BLaER1 (cell line): ENCODE data around the gene TLE4.
"Not testable (repeated sequence)": the region's sequence is repeated elsewhere in the genome, so short reads cannot be mapped to it uniquely, and the experiment has no call there.

ENCODE experiments used
- H3K27ac ChIP-seq: shearing (Covaris generic); formaldehyde crosslinking; 2 replicates; pipeline ENCODE4 v1.8.1; 2022
- H3K27me3 ChIP-seq: shearing (Covaris generic); formaldehyde crosslinking; 2 replicates; pipeline ENCODE4 v1.8.1; 2022
- H3K36me3 ChIP-seq: shearing (Covaris generic); formaldehyde crosslinking; 2 replicates; pipeline ENCODE4 v1.8.1; 2022
- H3K4me1 ChIP-seq: shearing (Covaris generic); formaldehyde crosslinking; 2 replicates; pipeline ENCODE4 v1.8.1; 2022
- H3K4me2 ChIP-seq: shearing (Covaris generic); formaldehyde crosslinking; 2 replicates; pipeline ENCODE4 v1.8.1; 2022
- H3K4me3 ChIP-seq: shearing (Covaris generic); formaldehyde crosslinking; 2 replicates; pipeline ENCODE4 v1.8.1; 2022
- H3K9ac ChIP-seq: shearing (Covaris generic); formaldehyde crosslinking; 2 replicates; pipeline ENCODE4 v1.8.1; 2022
- H3K9me3 ChIP-seq: shearing (Covaris generic); formaldehyde crosslinking; 2 replicates; pipeline ENCODE4 v1.8.1; 2022
- H4K20me1 ChIP-seq: shearing (Covaris generic); formaldehyde crosslinking; 2 replicates; pipeline ENCODE4 v1.8.1; 2022
- Cebpa-rat ChIP-seq: shearing (Covaris generic); IDR thresholded peaks from 2 replicates; pipeline ENCODE4 v1.8.1; 2022

Gene TLE4

DNA sequence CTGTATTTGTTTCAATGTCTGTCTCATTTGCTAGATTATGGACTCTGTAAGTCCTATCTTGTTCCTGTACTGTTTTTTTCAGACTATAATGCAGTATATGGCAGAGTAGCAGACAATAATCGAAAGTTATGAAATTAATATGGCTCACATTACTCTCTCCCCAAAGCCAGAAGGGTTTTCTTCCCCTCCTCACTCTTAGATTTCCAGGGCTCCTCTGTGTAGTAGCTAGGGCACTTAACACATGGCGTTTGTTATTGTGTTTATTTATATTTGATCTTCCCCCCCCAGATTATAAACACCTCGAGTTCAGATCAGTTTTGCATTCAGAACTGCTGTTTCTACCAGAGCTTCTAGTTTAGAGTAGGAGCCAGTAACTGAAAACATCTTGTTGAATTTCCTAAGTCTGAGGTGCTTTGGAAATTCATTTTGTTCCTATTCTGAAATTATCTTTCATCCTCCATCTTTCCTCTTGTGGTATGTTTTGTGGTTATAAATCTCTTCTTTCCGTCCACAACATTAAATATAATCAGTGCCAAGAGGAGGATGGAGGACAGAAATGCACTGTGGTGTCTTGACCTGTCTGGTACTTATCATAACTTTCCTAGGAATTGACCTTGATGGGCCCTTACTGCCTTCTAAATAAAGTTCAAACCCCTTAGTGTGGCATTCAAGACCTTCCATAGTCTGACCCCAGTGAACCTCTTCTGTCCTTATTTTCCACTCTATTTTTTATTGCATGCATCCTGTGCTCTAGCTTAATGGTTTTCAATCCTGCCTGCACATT is 27.0 kb downstream of the TLE4 start:
- H4K20me1 ChIP-seq = peaks cover 53% of the 10 kb centered on the region
- H3K4me2 ChIP-seq = peak overlapping the region; percentile 50
- H3K27ac ChIP-seq = peak overlapping the region; percentile 46
- H3K9ac ChIP-seq = no peak overlapping the region
- H3K4me3 ChIP-seq = no peak overlapping the region
- peaks cover 73% of the 10 kb centered on the region for H3K4me1 ChIP-seq
- TF ChIP-seq Cebpa-rat = no peak
- H3K36me3 ChIP-seq = peaks cover 90% of the 10 kb centered on the region
- no peaks in the 10 kb centered on the region for H3K27me3 ChIP-seq
- peaks cover 51% of the 10 kb centered on the region for H3K9me3 ChIP-seq

DNA sequence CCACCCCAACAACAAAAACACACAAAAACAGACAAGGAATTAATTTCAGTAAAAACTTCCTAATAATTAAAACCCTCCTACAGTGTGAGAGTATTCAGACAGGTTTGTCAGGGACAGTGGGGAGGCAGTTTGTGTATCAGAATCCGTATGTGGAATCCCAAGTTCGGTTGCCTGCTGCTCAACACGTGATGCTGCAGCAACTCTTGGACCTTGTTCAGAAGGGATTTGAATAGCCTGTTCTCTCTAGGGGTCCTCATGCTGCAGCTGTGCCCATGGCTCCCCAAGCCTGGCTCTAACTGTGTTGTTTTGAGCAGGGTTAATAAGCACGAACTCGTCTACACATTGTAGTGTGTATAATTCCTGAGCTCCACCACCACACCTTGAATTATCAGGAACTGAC is 28.7 kb downstream of the TLE4 start:
- H3K27me3 ChIP-seq = no peaks in the 10 kb centered on the region
- peaks cover 39% of the 10 kb centered on the region for H4K20me1 ChIP-seq
- peak overlapping the region; percentile 15; the same call in 1 of the 2 replicates for H3K4me3 ChIP-seq
- peaks cover 69% of the 10 kb centered on the region for H3K4me1 ChIP-seq
- H3K9me3 ChIP-seq = peaks cover 68% of the 10 kb centered on the region
- H3K27ac ChIP-seq = peak overlapping the region; percentile 25; the same call in 1 of the 2 replicates
- H3K9ac ChIP-seq = no peak overlapping the region
- H3K36me3 ChIP-seq = peaks cover 97% of the 10 kb centered on the region
- no peak for TF ChIP-seq Cebpa-rat
- peak overlapping the region; percentile 50 for H3K4me2 ChIP-seq

DNA sequence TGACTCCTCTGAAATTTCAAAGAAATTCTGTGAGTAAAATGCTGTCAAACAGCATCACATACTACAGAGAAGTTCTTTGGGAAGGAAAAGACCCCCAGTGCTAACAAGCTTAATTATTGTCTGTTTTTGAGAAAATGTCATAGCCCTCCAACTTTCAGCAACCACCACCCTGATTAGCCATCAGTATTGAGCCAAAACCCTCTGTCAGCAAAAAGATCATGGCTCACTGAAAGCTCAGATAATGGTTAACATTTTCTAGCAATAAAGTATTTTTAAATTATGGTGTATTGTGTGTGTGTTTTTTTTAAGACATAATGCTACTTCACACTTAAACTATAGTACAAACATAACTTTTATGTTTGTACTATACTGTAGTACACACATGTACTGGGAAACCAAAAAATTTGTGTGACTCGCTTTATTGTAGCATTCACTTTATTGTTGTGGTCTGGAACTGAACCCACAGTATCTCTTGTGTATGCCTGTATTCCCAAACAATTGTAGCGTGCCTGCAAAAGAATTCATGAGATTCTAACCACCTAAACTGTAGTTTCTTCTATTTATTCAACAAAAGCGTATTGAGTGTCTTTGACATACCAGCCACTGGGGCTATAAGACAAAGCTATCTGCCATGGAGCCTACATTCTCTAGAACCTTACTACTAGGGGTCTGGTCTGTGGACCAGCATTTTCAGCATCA is 31.6 kb downstream of the TLE4 start:
- no peak overlapping the region for H3K4me3 ChIP-seq
- H3K4me1 ChIP-seq = peaks cover 44% of the 10 kb centered on the region
- no peak overlapping the region for H3K9ac ChIP-seq
- TF ChIP-seq Cebpa-rat = no peak
- H3K9me3 ChIP-seq = peaks cover 71% of the 10 kb centered on the region
- no peak overlapping the region for H3K4me2 ChIP-seq
- H3K27ac ChIP-seq = no peak overlapping the region
- H4K20me1 ChIP-seq = peaks cover 20% of the 10 kb centered on the region
- H3K27me3 ChIP-seq = no peaks in the 10 kb centered on the region
- peaks cover 81% of the 10 kb centered on the region for H3K36me3 ChIP-seq

DNA sequence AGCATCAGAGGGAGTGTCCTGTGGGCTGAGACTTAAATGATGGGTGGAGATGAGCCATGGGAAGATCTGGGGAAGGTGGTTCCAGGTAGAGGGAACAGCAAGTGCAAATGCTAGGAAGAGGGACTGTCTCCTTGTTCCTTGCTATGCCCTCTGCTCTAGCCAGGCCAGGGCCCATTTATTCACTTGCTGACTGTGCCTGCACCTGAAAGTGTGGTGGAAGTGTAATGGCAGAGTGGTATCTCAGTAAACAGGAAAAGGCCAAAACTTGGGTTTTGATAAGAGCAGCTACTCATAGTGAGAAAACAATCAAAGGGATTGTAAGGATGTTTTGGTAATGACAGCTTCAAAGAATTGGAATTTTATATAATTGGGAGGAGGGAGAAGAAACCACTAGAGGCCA is 32.4 kb downstream of the TLE4 start:
- Histone ChIP-seq H3K9me3 (peaks cover 71% of the 10 kb centered on the region), H3K4me3 (no peak overlapping the region), H3K27me3 (no peaks in the 10 kb centered on the region), H3K27ac (no peak overlapping the region), H3K9ac (no peak overlapping the region), H3K4me1 (peaks cover 42% of the 10 kb centered on the region), H3K4me2 (no peak overlapping the region), H4K20me1 (peaks cover 20% of the 10 kb centered on the region), H3K36me3 (peaks cover 76% of the 10 kb centered on the region)
- no peak for TF ChIP-seq Cebpa-rat

DNA sequence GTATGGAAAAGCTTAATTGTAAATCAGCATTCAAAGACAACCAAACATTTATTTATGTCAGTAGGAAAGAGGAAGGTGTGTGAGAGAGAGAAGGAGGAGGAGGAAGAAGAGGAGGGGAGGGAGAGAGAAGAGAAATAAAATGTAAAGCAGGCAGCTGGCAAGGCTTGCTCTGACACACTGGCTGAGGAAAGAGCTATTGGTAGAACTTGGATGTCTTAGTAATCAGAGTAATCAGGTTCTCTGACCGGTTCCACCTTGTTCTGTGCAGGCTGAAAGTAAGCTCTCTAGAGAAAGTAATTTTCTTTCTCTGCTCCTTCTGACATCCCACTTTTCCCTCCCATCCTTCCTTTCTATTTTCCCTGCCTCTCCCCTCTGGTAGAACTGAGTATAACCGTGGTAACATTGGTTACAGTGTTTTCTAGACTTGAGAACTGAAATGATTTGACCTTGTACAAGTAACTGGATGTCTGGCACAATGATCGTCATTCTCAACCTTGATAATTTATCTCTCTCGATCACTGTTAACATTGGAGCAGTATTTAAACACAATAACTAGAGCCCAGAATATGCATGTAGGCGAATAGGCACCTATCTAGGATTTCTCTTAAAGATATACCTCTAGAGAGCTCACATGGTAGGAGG is 33.3 kb downstream of the TLE4 start:
- H3K27ac ChIP-seq = no peak overlapping the region
- H3K36me3 ChIP-seq = peaks cover 67% of the 10 kb centered on the region
- peaks cover 42% of the 10 kb centered on the region for H3K4me1 ChIP-seq
- no peak for TF ChIP-seq Cebpa-rat
- H3K4me3 ChIP-seq = no peak overlapping the region
- H4K20me1 ChIP-seq = peaks cover 22% of the 10 kb centered on the region
- no peak overlapping the region for H3K9ac ChIP-seq
- H3K4me2 ChIP-seq = no peak overlapping the region
- H3K27me3 ChIP-seq = no peaks in the 10 kb centered on the region
- H3K9me3 ChIP-seq = peaks cover 70% of the 10 kb centered on the region

DNA sequence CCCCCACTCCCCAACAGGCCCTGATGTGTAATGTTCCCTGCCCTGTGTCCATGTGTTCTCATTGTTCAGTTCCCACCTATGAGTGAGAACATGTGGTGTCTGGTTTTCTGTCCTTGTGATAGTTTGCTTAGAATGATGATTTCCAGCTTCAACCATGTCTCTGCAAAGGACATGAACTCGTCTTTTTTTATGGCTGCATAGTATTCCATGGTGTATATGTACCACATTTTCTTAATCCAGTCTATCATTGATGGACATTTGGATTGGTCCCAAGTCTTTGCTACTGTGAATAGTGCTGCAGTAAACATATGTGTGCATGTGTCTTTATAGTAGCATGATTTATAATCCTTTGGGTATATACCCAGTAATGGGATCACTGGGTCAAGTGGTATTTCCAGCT is 34.8 kb downstream of the TLE4 start:
- H3K4me3 ChIP-seq, H3K9ac ChIP-seq, H3K4me2 ChIP-seq, H3K27ac ChIP-seq, H3K27me3 ChIP-seq: not testable (repeated sequence)
- peaks cover 36% of the 10 kb centered on the region for H4K20me1 ChIP-seq
- H3K4me1 ChIP-seq = peaks cover 50% of the 10 kb centered on the region
- H3K36me3 ChIP-seq = peaks cover 52% of the 10 kb centered on the region
- peaks cover 55% of the 10 kb centered on the region for H3K9me3 ChIP-seq

DNA sequence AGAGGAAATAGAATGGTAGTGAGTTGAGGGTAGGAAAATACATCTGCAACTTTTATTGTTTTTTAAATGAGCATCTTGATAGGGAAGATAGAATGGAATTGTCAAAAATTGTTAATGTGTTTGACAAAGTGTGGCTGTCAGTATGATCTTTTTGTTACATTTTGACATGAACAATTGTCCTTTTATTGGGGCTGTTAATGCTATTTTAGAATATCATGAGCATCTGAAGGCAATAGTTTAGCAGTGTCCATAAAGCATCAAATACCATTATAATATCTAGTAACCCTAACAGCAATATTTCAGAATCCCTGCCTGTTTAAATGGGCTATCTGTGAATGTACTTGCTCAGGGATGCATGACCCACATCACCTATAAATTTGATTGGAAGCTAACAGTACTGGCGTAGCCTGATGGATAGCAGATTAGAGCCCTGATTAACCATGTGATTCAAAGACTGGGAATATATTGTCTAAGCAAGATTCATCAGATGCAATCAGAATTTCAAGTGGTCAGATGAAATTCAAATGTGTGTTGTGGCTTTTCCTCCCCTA is 37.8 kb downstream of the TLE4 start:
- Histone ChIP-seq H3K4me3 (no peak overlapping the region), H3K27me3 (no peaks in the 10 kb centered on the region), H3K9me3 (peaks cover 25% of the 10 kb centered on the region), H3K4me1 (peaks cover 68% of the 10 kb centered on the region), H3K27ac (0 out of 2 replicates have a peak overlapping the region, but pooled peaks have one; percentile 3), H3K4me2 (peak overlapping the region; percentile 72), H4K20me1 (peaks cover 67% of the 10 kb centered on the region), H3K36me3 (peaks cover 45% of the 10 kb centered on the region), H3K9ac (no peak overlapping the region)
- no peak for TF ChIP-seq Cebpa-rat

DNA sequence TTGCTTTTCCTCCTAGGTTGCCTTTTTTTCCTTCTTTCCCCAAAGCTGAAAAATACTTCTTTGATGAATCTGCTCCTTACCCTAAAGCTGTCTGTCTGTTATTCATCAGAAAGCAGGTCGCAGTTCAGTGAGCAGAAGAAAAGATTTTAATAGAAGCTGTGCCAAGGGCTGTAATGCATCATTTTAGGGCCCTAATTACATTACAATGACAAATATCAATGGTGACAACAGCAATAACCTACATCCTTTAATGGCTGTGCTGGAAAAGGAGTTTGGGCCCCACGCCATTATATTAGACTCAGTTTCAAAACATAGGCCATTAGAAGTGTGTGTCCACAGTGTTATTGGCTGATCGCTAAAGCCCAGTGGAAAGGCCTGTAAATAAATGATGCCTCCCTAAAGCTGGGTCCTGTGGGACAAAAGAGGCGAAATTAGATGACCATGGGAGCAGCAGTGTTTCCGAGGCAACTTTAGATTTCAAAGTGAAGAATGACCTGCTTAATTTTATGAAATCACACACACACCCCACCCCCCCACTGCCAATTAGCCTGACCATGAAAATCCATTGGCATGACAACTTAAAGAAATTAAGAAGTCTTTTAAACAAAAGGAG is 38.4 kb downstream of the TLE4 start:
- H3K9me3 ChIP-seq = peaks cover 20% of the 10 kb centered on the region
- no peak overlapping the region for H3K9ac ChIP-seq
- peaks cover 39% of the 10 kb centered on the region for H3K36me3 ChIP-seq
- H3K27me3 ChIP-seq = no peaks in the 10 kb centered on the region
- H3K4me2 ChIP-seq = peak overlapping the region; percentile 72
- H3K4me1 ChIP-seq = peaks cover 68% of the 10 kb centered on the region
- H3K27ac ChIP-seq = 0 out of 2 replicates have a peak overlapping the region, but pooled peaks have one; percentile 3
- peaks cover 72% of the 10 kb centered on the region for H4K20me1 ChIP-seq
- H3K4me3 ChIP-seq = no peak overlapping the region
- no peak for TF ChIP-seq Cebpa-rat

DNA sequence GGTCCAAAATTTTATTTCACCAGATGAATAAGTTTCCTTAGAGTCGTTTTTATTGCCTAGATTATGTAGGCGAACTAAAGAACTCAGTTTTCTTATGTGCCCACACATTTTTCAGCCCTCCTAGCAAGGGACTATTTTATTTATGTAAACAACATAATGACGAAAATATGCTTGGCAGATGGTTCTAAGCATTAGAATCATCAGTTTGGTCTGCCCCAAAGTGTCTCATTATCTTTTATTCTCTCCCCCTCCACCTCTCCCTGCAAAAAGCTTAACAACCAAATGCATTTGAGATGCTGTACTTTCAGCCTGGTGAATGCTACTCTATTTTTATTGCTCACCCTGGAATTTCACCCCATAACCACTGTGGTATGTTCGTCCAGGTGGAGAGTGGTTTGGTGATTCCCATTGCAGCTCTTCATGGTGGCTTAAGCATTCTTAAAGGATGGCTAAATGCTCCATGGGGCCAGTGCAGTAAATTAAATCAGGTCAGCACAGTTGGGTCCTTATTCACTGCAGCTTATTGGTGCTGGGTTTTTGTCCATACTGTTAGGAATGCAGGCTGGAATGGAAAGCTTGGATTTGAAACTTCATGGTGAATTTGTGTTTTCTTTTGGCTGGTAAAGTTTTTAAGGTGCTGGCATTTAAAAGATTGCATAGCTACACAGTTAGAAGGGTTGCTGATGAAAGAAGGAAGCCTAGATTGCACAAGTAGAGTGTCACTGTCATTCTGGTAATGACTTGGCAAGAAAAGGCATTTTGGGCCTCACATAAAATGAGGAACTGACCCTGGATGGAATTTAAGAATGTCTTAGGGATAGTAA is 39.2 kb downstream of the TLE4 start:
- peaks cover 17% of the 10 kb centered on the region for H3K9me3 ChIP-seq
- H3K4me2 ChIP-seq = peak overlapping the region; percentile 46
- no peak for TF ChIP-seq Cebpa-rat
- peaks cover 81% of the 10 kb centered on the region for H4K20me1 ChIP-seq
- H3K27me3 ChIP-seq = no peaks in the 10 kb centered on the region
- H3K4me3 ChIP-seq = no peak overlapping the region
- H3K9ac ChIP-seq = no peak overlapping the region
- H3K36me3 ChIP-seq = peaks cover 36% of the 10 kb centered on the region
- peak overlapping the region; percentile 23; the same call in 1 of the 2 replicates for H3K27ac ChIP-seq
- peaks cover 77% of the 10 kb centered on the region for H3K4me1 ChIP-seq
